Ovary (tissue), 9 donors: Measurements from ENCODE around the gene POLR1F. TPM values are rescaled to one million over a fixed set of nuclear protein-coding genes. Genes with fewer than 3 reads are reported as not detected.

Source experiments
- DNase-seq, 5 donors: peaks; one replicate each; pipeline ENCODE4 v3.0.0-alpha.2; 2019 to 2020
- H3K27ac ChIP-seq, 2 donors: fragments of 200-600 bp; one replicate each; pipeline versions ENCODE4 v1.5.1 to v1.8.0; 2019 to 2022
- H3K27me3 ChIP-seq: fragments of 200-600 bp; one replicate; pipeline ENCODE4 v1.8.0; 2022
- H3K36me3 ChIP-seq: fragments of 200-600 bp; sonication (generic); one replicate; pipeline ENCODE4 v1.5.1; 2019
- H3K4me1 ChIP-seq: one replicate; pipeline ENCODE4 v1.8.1; 2013; ENCODE audit warnings: mild to moderate bottlenecking, moderate library complexity; ENCODE audit not compliant: insufficient read depth
- H3K4me3 ChIP-seq: fragments of 200-600 bp; sonication (generic); one replicate; pipeline ENCODE4 v1.5.1; 2017
- H3K9me3 ChIP-seq, 2 donors: fragments of 200-600 bp in 1 of 2; sonication (generic) in 1 of 2; one replicate each; pipeline versions ENCODE4 v1.5.1 to v1.8.1; 2013 to 2019; ENCODE audit warnings: mild to moderate bottlenecking in 1 of 2, moderate library complexity in 1 of 2
- EP300 ChIP-seq: sonication (generic); formaldehyde crosslinking; IDR thresholded peaks from one replicate; pipeline ENCODE4 v1.6.1; 2017; ENCODE audit warnings: antibody characterized with exemption
- POLR2A ChIP-seq: fragments of 450-650 bp; IDR thresholded peaks from one replicate; pipeline ENCODE4 v1.6.1; 2017; ENCODE audit warnings: antibody characterized with exemption, mild to moderate bottlenecking, moderate library complexity
- WGBS, 3 donors: extraction: QIAGEN DNeasy Blood & Tissue Kit in 1 of 3; methylation state at CpG; one replicate each; pipeline versions ENCODE4 v1.1.5 to v1.1.7; 2013 to 2017; 5-methylcytosine and 5-hydroxymethylcytosine counted together
- intact Hi-C, 4 donors: fragments of 100-400 bp; cut with DNase I; formaldehyde crosslinking; loops; one replicate each; pipeline versions ENCODE4 v1.11.0 to v1.15.1; 2022 to 2023
- polyA plus RNA-seq, 2 donors: library from polyadenylated mRNA; stranded (reverse); fragments of 200-250 nt in 1 of 2; fragments of 350-450 nt in 1 of 2; fragmentation: Illumina TruSeq in 1 of 2; extraction: RNeasy Lipid Tissue Mini Kit (QIAGEN cat#74804) in 1 of 2; gene quantifications; one replicate each; pipeline ENCODE4 v1.2.3, GENCODE V29; 2013 to 2014
- total RNA-seq, 7 donors: library from RNA; depleted of rRNA in 2 of 7; stranded (reverse); fragments of >200 nt in 2 of 7; fragmentation: NEBNext Ultra II Directional in 3 of 7; extraction: Animal tissue kit (Norgen Biotek cat#: 25700) in 3 of 7; gene quantifications; one replicate each; pipeline versions ENCODE4 v1.1.0 to v1.2.4, GENCODE V29; 2016 to 2023
- TF ChIP-seq, protein P1 (sequence below), 3 donors: fragments of 450-650 bp in 2 of 3; fragments of 200-600 bp in 1 of 3; IDR thresholded peaks; one replicate each; pipeline versions ENCODE4 v1.5.1 to v1.8.0; 2016 to 2022; ENCODE audit warnings: antibody characterized with exemption in 3 of 3, mild to moderate bottlenecking in 1 of 3
- donor health status: DM: no; HTN: no; CAD: no; lungs with moderate emphysema.
- donor health status: DM: no; HTN: no; CAD: no.
- donor health status: Bipolar disorder and iron deficiency.
- donor health status: DM: yes; HTN: yes; CAD: no.
- donor health status: DM: no; HTN: no; CAD: no.
- donor health status: DM: yes; HTN: yes; CAD: no.

POLR1F gene
- total and polyA plus RNA-seq, 9 donors, result 5.9 to 23.5 (median 14.0) TPM

DNA sequence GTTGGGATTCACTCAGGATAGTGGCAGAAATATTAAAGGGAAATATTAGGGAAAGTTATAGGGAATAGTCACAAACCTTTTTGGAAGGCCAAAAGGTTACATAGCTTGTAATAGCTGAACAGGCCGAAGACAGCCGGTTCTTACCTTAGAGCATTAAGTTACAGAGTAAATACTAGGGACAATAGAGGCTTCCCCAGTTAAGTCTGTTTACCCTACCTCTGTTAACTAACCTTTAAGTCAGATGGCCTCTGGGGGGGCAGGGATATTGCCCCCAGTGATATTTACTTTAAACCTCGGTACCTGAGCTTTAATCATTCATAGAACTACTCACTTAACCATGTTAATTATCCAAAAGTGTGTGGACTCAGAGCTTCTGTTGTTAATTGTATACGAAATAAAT, 7.4 kb downstream of the POLR1F start:
- intact Hi-C loops, result no loop called here
- no peak for DNase-seq
- WGBS, 3 donors, result 87 to 91% (median 88%) methylated on average over 4 of the region's 4 CpGs

DNA sequence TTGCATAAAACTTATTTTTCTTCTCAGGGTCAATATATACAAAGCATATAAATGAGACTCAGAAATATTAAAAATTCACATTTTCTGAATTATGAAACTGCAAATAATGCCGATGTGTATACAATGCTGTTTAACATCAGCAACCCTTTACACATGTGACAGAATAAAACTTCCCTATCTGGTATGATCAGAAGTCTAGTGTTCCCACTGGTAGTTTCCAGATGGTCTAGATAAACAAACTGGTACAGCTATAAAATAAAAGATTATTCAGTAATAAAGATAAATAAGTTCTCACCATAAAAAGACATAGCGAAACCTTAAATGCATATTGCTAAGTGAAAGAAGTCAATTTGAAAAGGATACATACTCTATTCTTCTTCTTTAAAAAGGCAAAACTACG, 7.9 kb downstream of the POLR1F start:
- Histone ChIP-seq H3K27ac (no peak overlapping the region), H3K4me1 (no peaks in the 10 kb centered on the region), H3K9me3 (no peaks in the 10 kb centered on the region), H3K36me3 (peaks cover 2% of the 10 kb centered on the region), H3K4me3 (no peak overlapping the region), H3K27me3 (no peaks in the 10 kb centered on the region)
- intact Hi-C loops, result no loop called here
- WGBS, 3 donors, result 97 to 98% (median 97%) methylated on average over 3 of the region's 3 CpGs
- TF ChIP-seq EP300 (no peak), POLR2A (no peak)
- TF ChIP-seq, protein P1, sequence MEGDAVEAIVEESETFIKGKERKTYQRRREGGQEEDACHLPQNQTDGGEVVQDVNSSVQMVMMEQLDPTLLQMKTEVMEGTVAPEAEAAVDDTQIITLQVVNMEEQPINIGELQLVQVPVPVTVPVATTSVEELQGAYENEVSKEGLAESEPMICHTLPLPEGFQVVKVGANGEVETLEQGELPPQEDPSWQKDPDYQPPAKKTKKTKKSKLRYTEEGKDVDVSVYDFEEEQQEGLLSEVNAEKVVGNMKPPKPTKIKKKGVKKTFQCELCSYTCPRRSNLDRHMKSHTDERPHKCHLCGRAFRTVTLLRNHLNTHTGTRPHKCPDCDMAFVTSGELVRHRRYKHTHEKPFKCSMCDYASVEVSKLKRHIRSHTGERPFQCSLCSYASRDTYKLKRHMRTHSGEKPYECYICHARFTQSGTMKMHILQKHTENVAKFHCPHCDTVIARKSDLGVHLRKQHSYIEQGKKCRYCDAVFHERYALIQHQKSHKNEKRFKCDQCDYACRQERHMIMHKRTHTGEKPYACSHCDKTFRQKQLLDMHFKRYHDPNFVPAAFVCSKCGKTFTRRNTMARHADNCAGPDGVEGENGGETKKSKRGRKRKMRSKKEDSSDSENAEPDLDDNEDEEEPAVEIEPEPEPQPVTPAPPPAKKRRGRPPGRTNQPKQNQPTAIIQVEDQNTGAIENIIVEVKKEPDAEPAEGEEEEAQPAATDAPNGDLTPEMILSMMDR (IDR thresholded peaks at IDR 0.05), result no peak
- DNase-seq, result no peak

More for the DNA sequence above, 7.4 kb downstream of the POLR1F start:
- TF ChIP-seq, protein P1 (IDR thresholded peaks at IDR 0.05), result no peak
- TF ChIP-seq POLR2A, result no peak
- no peaks in the 10 kb centered on the region for H3K4me1 ChIP-seq
- no peaks in the 10 kb centered on the region for H3K27me3 ChIP-seq
- no peaks in the 10 kb centered on the region for H3K9me3 ChIP-seq
- H3K27ac ChIP-seq, result no peak overlapping the region
- peaks cover 2% of the 10 kb centered on the region for H3K36me3 ChIP-seq
- H3K4me3 ChIP-seq, result no peak overlapping the region

DNA sequence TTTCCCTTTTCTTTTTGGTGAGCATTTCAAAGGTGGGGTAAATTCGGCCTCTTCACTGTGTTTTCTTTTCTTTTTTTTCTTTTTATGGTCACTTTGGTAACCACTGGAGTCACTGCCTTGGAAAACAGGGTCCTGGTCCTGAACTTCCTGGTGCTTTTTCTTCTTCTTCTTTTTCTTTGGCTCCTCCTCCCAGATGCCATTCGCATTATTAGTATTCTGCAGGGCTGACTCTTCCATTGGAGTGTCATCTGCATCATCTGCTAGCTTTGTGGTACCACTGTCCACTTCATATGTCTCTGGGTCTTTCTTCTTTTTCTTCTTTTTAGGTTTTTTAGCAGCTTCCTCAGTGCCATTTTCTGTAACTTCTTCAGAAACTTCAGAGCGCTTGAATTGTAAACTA, 10.5 kb downstream of the POLR1F start:
- TF ChIP-seq POLR2A (no peak), EP300 (no peak)
- TF ChIP-seq, protein P1 (IDR thresholded peaks at IDR 0.05), result no peak
- intact Hi-C loops, result no loop called here
- WGBS, 3 donors, result 88 to 91% (median 88%) methylated on average over 3 of the region's 3 CpGs

DNA sequence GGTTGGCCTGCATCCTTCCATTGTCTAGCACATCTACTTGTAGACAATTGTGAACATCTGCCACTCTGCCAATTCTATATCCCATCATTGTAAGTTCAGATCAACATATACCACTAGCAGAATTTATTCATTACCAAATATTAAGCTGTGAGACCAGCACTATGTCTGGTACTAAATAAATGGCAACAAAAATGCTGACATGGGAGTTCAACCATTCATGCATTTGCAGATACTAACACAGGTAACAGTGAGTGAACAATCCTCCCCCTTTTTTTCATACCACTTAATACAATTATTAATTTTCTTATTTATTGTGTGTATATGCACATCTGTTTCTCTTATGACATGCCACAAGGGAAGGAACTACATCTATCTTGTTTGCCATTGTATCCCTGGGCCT, 11.9 kb downstream of the POLR1F start:
- Histone ChIP-seq H3K9me3 (no peaks in the 10 kb centered on the region), H3K36me3 (no peaks in the 10 kb centered on the region), H3K27ac (no peak overlapping the region), H3K4me1 (no peaks in the 10 kb centered on the region), H3K27me3 (no peaks in the 10 kb centered on the region), H3K4me3 (no peak overlapping the region)
- TF ChIP-seq POLR2A (no peak), EP300 (no peak)
- TF ChIP-seq, protein P1 (IDR thresholded peaks at IDR 0.05), result no peak
- no peak for DNase-seq
- intact Hi-C loops, result no loop called here

More for the DNA sequence above, 10.5 kb downstream of the POLR1F start:
- H3K4me1 ChIP-seq, result no peaks in the 10 kb centered on the region
- no peaks in the 10 kb centered on the region for H3K9me3 ChIP-seq
- no peaks in the 10 kb centered on the region for H3K27me3 ChIP-seq
- no peak overlapping the region for H3K27ac ChIP-seq
- no peaks in the 10 kb centered on the region for H3K36me3 ChIP-seq
- no peak overlapping the region for H3K4me3 ChIP-seq
- no peak for DNase-seq
